Liver (tissue), 9 donors: ENCODE measurements around the gene FER. TPM values are rescaled to one million over a fixed set of nuclear protein-coding genes. Genes with fewer than 3 reads are reported as not detected.
"Not testable (repeated sequence)": the region's sequence is repeated elsewhere in the genome, so short reads cannot be mapped to it uniquely, and the experiment has no call there.

Experiments used
- DNase-seq: peaks from one replicate; pipeline ENCODE4 v3.0.0-alpha.2; 2017; ENCODE audit warnings: low spot score
- H3K27ac ChIP-seq, 2 donors: one replicate each; pipeline ENCODE4 v1.7.0; 2013; ENCODE audit warnings: inconsistent platforms in 2 of 2, low read length in 2 of 2, control low read depth in 1 of 2, low read depth in 1 of 2, mild to moderate bottlenecking in 1 of 2
- H3K27me3 ChIP-seq, 4 donors: one replicate each; pipeline versions ENCODE4 v1.6.1 to v1.7.0; 2013; ENCODE audit warnings: low read length in 3 of 4, inconsistent platforms in 1 of 4, mild to moderate bottlenecking in 1 of 4, moderate library complexity in 1 of 4; ENCODE audit not compliant: control insufficient read depth in 4 of 4, insufficient read depth in 4 of 4
- H3K36me3 ChIP-seq, 4 donors: one replicate each; pipeline versions ENCODE4 v1.6.1 to v1.7.0; 2013; ENCODE audit warnings: low read length in 3 of 4, mild to moderate bottlenecking in 3 of 4, low read depth in 1 of 4, moderate library complexity in 1 of 4; ENCODE audit not compliant: control insufficient read depth in 4 of 4, insufficient read depth in 3 of 4
- H3K4me1 ChIP-seq, 4 donors: one replicate each; pipeline versions ENCODE4 v1.6.1 to v1.7.0; 2013; ENCODE audit warnings: low read length in 3 of 4, mild to moderate bottlenecking in 3 of 4, moderate library complexity in 1 of 4; ENCODE audit not compliant: control insufficient read depth in 4 of 4, insufficient read depth in 4 of 4
- H3K4me3 ChIP-seq, 3 donors: one replicate each; pipeline versions ENCODE4 v1.6.1 to v1.7.0; 2013; ENCODE audit warnings: low read length in 3 of 3, control low read depth in 1 of 3, low read depth in 1 of 3, mild to moderate bottlenecking in 1 of 3
- H3K9ac ChIP-seq, 2 donors: one replicate each; pipeline ENCODE4 v1.7.0; 2013; ENCODE audit warnings: low read length in 2 of 2, mild to moderate bottlenecking in 2 of 2, moderate library complexity in 2 of 2, control low read depth in 1 of 2, low read depth in 1 of 2
- H3K9me3 ChIP-seq, 4 donors: one replicate each; pipeline versions ENCODE4 v1.6.1 to v1.7.0; 2013; ENCODE audit warnings: low read length in 3 of 4; ENCODE audit not compliant: control insufficient read depth in 4 of 4
- EGR1 ChIP-seq, 2 donors: IDR thresholded peaks; 2 replicates each; pipeline ENCODE4 v1.6.1; 2016 to 2018; ENCODE audit warnings: antibody characterized with exemption in 2 of 2, low read depth in 2 of 2
- FOXA2 ChIP-seq: IDR thresholded peaks from 2 replicates; pipeline ENCODE4 v1.6.1; 2016; ENCODE audit warnings: antibody characterized with exemption
- HNF4A ChIP-seq, 2 donors: conservative IDR thresholded peaks; 2 replicates each; pipeline ENCODE4 v1.6.1; 2016; ENCODE audit warnings: antibody characterized with exemption in 2 of 2, mild to moderate bottlenecking in 2 of 2
- HNF4G ChIP-seq: IDR thresholded peaks from 2 replicates; pipeline ENCODE4 v1.6.1; 2016; ENCODE audit warnings: antibody characterized with exemption
- RAD21 ChIP-seq, 2 donors: IDR thresholded peaks; 2 replicates each; pipeline ENCODE4 v1.6.1; 2016; ENCODE audit warnings: antibody characterized with exemption in 2 of 2, mild to moderate bottlenecking in 2 of 2
- RXRA ChIP-seq, 2 donors: IDR thresholded peaks; 2 replicates each; pipeline ENCODE4 v1.6.1; 2017 to 2018; ENCODE audit warnings: antibody characterized with exemption in 2 of 2, mild to moderate bottlenecking in 1 of 2
- WGBS: extraction: QIAGEN DNeasy Blood & Tissue Kit; methylation state at CpG from one replicate; pipeline ENCODE4 v1.1.7; 2013; 5-methylcytosine and 5-hydroxymethylcytosine counted together
- polyA plus RNA-seq, 2 donors: library from polyadenylated mRNA; stranded (reverse) in 1 of 2; unstranded in 1 of 2; fragments of 200-250 nt in 1 of 2; fragments of >200 nt in 1 of 2; fragmentation: Nextera tagmentation in 1 of 2; extraction: Ambion mirVana in 1 of 2; gene quantifications; one replicate each; pipeline versions ENCODE4 v1.2.1 to v1.2.3, GENCODE V29; 2013 to 2015
- total RNA-seq, 2 donors: library from RNA; depleted of rRNA; stranded (reverse); fragments of >200 nt; gene quantifications; one replicate each; pipeline ENCODE4 v1.2.3, GENCODE V29; 2014
- TF ChIP-seq, protein P1 (sequence below): IDR thresholded peaks from 2 replicates; pipeline ENCODE4 v1.6.1; 2016; ENCODE audit warnings: antibody characterized with exemption
- donor health status: healthy.
- donor health status: healthy.
- donor health status: healthy.
- donor health status: healthy.
- donor health status: healthy.

Gene FER
- total and polyA plus RNA-seq, 4 donors, result 0.83 to 9.8 (median 5.9) TPM

DNA sequence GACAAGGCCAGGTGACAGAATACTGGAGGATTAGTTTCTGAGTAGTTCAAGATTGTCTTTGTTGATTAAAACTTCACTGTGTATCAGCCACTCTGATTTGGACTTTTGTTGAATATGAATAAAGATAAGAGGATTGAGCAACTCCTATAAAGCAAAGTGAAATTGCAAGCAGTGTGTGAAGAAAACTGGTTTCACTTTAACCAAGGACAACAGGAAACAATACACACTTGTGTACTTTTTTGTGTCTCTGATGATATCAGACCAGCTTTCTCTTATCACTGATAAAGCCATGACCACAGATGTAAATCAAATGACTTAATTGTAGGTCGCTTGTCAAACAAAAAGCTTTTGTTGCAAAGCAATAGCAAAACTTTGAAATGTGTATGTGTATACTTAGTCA, 268.6 kb downstream of the FER start:
- peak in 1 of 2 donors; percentile 3 for TF ChIP-seq RAD21 (IDR thresholded peaks at IDR 0.05)
- peak in 1 of 2 donors; percentile 10 for TF ChIP-seq HNF4A (conservative IDR thresholded peaks at IDR 0.05)
- TF ChIP-seq, protein P1, sequence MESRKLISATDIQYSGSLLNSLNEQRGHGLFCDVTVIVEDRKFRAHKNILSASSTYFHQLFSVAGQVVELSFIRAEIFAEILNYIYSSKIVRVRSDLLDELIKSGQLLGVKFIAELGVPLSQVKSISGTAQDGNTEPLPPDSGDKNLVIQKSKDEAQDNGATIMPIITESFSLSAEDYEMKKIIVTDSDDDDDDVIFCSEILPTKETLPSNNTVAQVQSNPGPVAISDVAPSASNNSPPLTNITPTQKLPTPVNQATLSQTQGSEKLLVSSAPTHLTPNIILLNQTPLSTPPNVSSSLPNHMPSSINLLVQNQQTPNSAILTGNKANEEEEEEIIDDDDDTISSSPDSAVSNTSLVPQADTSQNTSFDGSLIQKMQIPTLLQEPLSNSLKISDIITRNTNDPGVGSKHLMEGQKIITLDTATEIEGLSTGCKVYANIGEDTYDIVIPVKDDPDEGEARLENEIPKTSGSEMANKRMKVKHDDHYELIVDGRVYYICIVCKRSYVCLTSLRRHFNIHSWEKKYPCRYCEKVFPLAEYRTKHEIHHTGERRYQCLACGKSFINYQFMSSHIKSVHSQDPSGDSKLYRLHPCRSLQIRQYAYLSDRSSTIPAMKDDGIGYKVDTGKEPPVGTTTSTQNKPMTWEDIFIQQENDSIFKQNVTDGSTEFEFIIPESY, result no peak
- Histone ChIP-seq H3K27ac (no peak overlapping the region), H3K4me3 (no peak overlapping the region), H3K27me3 (no peaks in the 10 kb centered on the region), H3K9ac (no peak overlapping the region), H3K9me3 (no peaks in the 10 kb centered on the region), H3K36me3 (no peaks in the 10 kb centered on the region), H3K4me1 (peaks cover 0 to 9% (median 0%) of the 10 kb centered on the region in 4 donors)
- 67% methylated on average over 1 of the region's 1 CpG for WGBS
- DNase-seq, result no peak

DNA sequence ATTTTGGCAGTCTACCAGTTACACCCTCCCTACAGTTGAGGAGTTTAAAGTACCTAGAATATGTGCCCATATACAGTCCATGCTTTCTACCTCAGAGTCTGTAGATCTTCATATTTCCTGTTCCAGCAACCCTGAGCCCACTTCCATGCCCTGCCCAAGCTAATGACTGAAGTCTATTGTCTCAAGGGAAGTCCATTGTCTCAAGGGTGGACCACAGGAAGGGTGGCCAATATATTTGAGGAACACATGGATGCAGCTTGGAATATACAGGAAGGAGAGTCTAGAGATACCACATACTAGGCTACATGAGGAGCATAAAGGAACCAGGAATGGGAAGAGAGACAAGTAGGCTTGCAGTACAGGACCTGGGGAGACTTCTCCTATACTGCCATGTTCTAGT, 274.4 kb downstream of the FER start:
- Histone ChIP-seq H3K36me3 (peaks cover 0 to 3% (median 0%) of the 10 kb centered on the region in 4 donors), H3K4me1 (no peaks in the 10 kb centered on the region), H3K9ac (no peak overlapping the region), H3K9me3 (peaks cover 0 to 4% (median 0%) of the 10 kb centered on the region in 4 donors), H3K4me3 (no peak overlapping the region), H3K27me3 (no peaks in the 10 kb centered on the region), H3K27ac (no peak overlapping the region)
- TF ChIP-seq, protein P1, result no peak
- TF ChIP-seq RXRA (IDR thresholded peaks at IDR 0.05) (no peak), FOXA2 (no peak)
- no peak for DNase-seq

DNA sequence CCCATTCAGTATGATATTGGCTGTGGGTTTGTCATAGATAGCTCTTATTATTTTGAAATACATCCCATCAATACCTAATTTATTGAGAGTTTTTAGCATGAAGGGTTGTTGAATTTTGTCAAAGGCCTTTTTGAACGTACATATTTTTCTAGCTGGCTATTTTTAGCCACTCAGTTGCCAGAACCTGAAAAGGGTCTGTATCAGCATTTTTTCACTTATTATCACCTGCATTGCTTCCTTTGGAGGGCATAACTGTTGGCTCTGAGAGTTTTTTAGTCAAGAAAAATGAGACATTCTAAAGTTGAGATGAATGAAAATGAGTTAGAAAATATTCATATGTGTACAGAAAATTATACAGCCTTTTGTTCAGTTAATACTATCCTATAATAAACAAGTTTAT, 278.0 kb downstream of the FER start:
- 13% methylated on average over 1 of the region's 1 CpG for whole genome bisulfite sequencing
- H3K4me3 ChIP-seq, H3K4me1 ChIP-seq, H3K9me3 ChIP-seq, H3K27me3 ChIP-seq, H3K27ac ChIP-seq, DNase-seq, H3K9ac ChIP-seq, H3K36me3 ChIP-seq: not testable (repeated sequence)

DNA sequence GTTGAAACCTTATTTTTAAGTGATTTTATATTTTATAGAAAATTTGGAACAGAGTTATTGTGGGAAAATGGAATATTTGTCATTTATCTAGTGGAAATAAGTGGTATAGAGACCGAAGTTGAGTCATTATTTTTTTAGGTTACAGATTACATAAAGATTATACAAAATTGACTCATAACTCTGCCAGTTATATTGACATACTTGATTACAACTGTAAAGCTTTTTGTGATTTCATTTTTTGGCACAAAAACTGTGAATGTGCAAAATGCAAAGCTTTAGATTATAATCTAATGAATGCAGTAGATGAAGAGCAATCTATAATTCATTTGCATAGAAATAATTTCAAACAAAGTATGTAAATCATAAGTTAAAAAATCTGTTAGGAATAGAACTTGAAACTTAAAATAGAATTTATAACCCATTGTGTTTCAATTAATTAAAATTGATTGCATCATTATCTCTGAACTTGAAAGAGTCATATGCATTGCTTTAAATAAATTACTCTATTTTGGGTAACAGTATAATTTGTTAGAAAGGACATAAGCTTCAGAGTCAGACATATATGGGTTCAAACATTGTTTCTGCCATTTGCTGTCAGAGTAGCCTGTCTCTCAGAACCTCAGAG, 280.4 kb downstream of the FER start:
- no peak overlapping the region for H3K27ac ChIP-seq
- H3K9me3 ChIP-seq, result peaks cover 0 to 4% (median 0%) of the 10 kb centered on the region in 4 donors
- TF ChIP-seq EGR1 (IDR thresholded peaks at IDR 0.05; ENCODE audit: low read depth in 2 of 2) (no peak), HNF4G (no peak)
- TF ChIP-seq, protein P1, result no peak
- H3K4me1 ChIP-seq, result peaks cover 0 to 8% (median 3%) of the 10 kb centered on the region in 4 donors
- no peak for DNase-seq
- 94% methylated on average over 1 of the region's 1 CpG for WGBS
- no peak overlapping the region for H3K4me3 ChIP-seq
- H3K27me3 ChIP-seq, result no peaks in the 10 kb centered on the region
- peaks cover 0 to 3% (median 0%) of the 10 kb centered on the region in 4 donors for H3K36me3 ChIP-seq
- H3K9ac ChIP-seq, result no peak overlapping the region
